ENCODE data around the gene SPSB1. TPM values are rescaled to one million over a fixed set of nuclear protein-coding genes. Genes with fewer than 3 reads are reported as not detected.

Gene SPSB1
- polyA plus RNA-seq, 1 experiment = 20.3 TPM

- POLR2A ChIA-PET = no interaction called here
- Histone ChIP-seq H3K27ac (ENCODE audit: low read depth, low read length) (no peak overlapping the region), H3K27me3 (ENCODE audit: control insufficient read depth, insufficient read depth, low read length) (no peaks in the 10 kb centered on the region), H3K4me3 (ENCODE audit: low read depth, low read length) (no peak overlapping the region), H3K9me3 (ENCODE audit: control insufficient read depth, insufficient read depth, low read length) (no peaks in the 10 kb centered on the region; the same call in 1 of the 2 replicates)
- DNase-seq (ENCODE audit: low read depth, low spot score) = no peak
- CTCF ChIA-PET = no interaction called here
- no peak for TF ChIP-seq CTCF (IDR thresholded peaks at IDR 0.05; ENCODE audit: low read depth, low read length)
Measured at GRCh38 chr1:9307303-9307702, 14.6 kb downstream of the SPSB1 start.

GRCh38 chr1:9308236-9308785 is 15.6 kb downstream of the SPSB1 start:
- no peaks in the 10 kb centered on the region; the same call in 1 of the 2 replicates for H3K9me3 ChIP-seq (ENCODE audit: control insufficient read depth, insufficient read depth, low read length)
- no peak overlapping the region for H3K27ac ChIP-seq (ENCODE audit: low read depth, low read length)
- ChIA-PET POLR2A (no interaction called here), CTCF (no interaction called here)
- DNase-seq (ENCODE audit: low read depth, low spot score) = no peak
- no peak for TF ChIP-seq CTCF (IDR thresholded peaks at IDR 0.05; ENCODE audit: low read depth, low read length)
- no peaks in the 10 kb centered on the region for H3K27me3 ChIP-seq (ENCODE audit: control insufficient read depth, insufficient read depth, low read length)
- no peak overlapping the region for H3K4me3 ChIP-seq (ENCODE audit: low read depth, low read length)

- Histone ChIP-seq H3K9me3 (ENCODE audit: control insufficient read depth, insufficient read depth, low read length) (no peaks in the 10 kb centered on the region; the same call in 1 of the 2 replicates), H3K27ac (ENCODE audit: low read depth, low read length) (no peak overlapping the region), H3K4me3 (ENCODE audit: low read depth, low read length) (no peak overlapping the region), H3K27me3 (ENCODE audit: control insufficient read depth, insufficient read depth, low read length) (no peaks in the 10 kb centered on the region)
- no peak for TF ChIP-seq CTCF (IDR thresholded peaks at IDR 0.05; ENCODE audit: low read depth, low read length)
- POLR2A ChIA-PET = no interaction called here
- no peak for DNase-seq (ENCODE audit: low read depth, low spot score)
- CTCF ChIA-PET = interaction anchor here (1.0 kb wide), 1 partner anchor 146 kb away, joined by 4 read pairs; no protein-coding TSS in a partner anchor
Measured at GRCh38 chr1:9309080-9309479, 16.4 kb downstream of the SPSB1 start.

GRCh38 chr1:9309991-9310390 is 17.3 kb downstream of the SPSB1 start:
- POLR2A ChIA-PET = no interaction called here
- H3K27me3 ChIP-seq (ENCODE audit: control insufficient read depth, insufficient read depth, low read length) = no peaks in the 10 kb centered on the region
- no peak overlapping the region for H3K4me3 ChIP-seq (ENCODE audit: low read depth, low read length)
- no peak for TF ChIP-seq CTCF (IDR thresholded peaks at IDR 0.05; ENCODE audit: low read depth, low read length)
- CTCF ChIA-PET = interaction anchor here (1.0 kb wide), 1 partner anchor 145 kb away, joined by 4 read pairs; no protein-coding TSS in a partner anchor
- H3K9me3 ChIP-seq (ENCODE audit: control insufficient read depth, insufficient read depth, low read length) = no peaks in the 10 kb centered on the region; the same call in 1 of the 2 replicates
- DNase-seq (ENCODE audit: low read depth, low spot score) = no peak
- H3K27ac ChIP-seq (ENCODE audit: low read depth, low read length) = no peak overlapping the region

- ChIA-PET CTCF (interaction anchor here (1.0 kb wide), 1 partner anchor 145 kb away, joined by 3 read pairs; no protein-coding TSS in a partner anchor), POLR2A (no interaction called here)
- H3K27ac ChIP-seq (ENCODE audit: low read depth, low read length) = no peak overlapping the region
- no peak overlapping the region for H3K4me3 ChIP-seq (ENCODE audit: low read depth, low read length)
- no peak for DNase-seq (ENCODE audit: low read depth, low spot score)
- TF ChIP-seq CTCF (IDR thresholded peaks at IDR 0.05; ENCODE audit: low read depth, low read length) = no peak
- H3K9me3 ChIP-seq (ENCODE audit: control insufficient read depth, insufficient read depth, low read length) = no peaks in the 10 kb centered on the region
- no peaks in the 10 kb centered on the region for H3K27me3 ChIP-seq (ENCODE audit: control insufficient read depth, insufficient read depth, low read length)
Measured at GRCh38 chr1:9311029-9311428, 18.3 kb downstream of the SPSB1 start.

All from AG04450 (cell line).